Ishikawa (cell line): Measurements from ENCODE around the gene TIAM1.

Experiments used
- EP300 ChIP-seq: IDR thresholded peaks from 2 replicates; pipeline ENCODE4 v1.6.1; 2012; ENCODE audit warnings: borderline replicate concordance
- MAX ChIP-seq: IDR thresholded peaks from 2 replicates; pipeline ENCODE4 v1.6.1; 2012
- NFIC ChIP-seq: IDR thresholded peaks from 2 replicates; pipeline ENCODE4 v1.6.1; 2012
- TAF1 ChIP-seq: IDR thresholded peaks from 2 replicates; pipeline ENCODE4 v1.6.1; 2012; ENCODE audit warnings: low read depth, mild to moderate bottlenecking
- TCF12 ChIP-seq: IDR thresholded peaks from 2 replicates; pipeline ENCODE4 v1.6.1; 2012; ENCODE audit warnings: low read depth
- YY1 ChIP-seq: IDR thresholded peaks from 2 replicates; pipeline ENCODE4 v1.6.1; 2012; ENCODE audit warnings: low read depth
- ZBTB7A ChIP-seq: IDR thresholded peaks from 2 replicates; pipeline ENCODE4 v1.6.1; 2012; ENCODE audit warnings: low read depth

GRCh38 chr21:31220575-31220974, 123.5 kb downstream of the TIAM1 start:
- no peak for TF ChIP-seq TAF1
- no peak for TF ChIP-seq ZBTB7A
- no peak for TF ChIP-seq NFIC
- no peak for TF ChIP-seq TCF12
- no peak for TF ChIP-seq YY1
- TF ChIP-seq MAX, result no peak
- TF ChIP-seq EP300, result no peak
